SJCRH30 (cell line): ENCODE results near the gene PAX8. TPM values are rescaled to one million over a fixed set of nuclear protein-coding genes. Genes with fewer than 3 reads are reported as not detected.
A peak's percentile ranks its signal among the peaks of the same experiment; 100 is the strongest.
"Not testable (repeated sequence)": the region's sequence is repeated elsewhere in the genome, so short reads cannot be mapped to it uniquely, and the experiment has no call there.

Experiments
- DNase-seq, 2 experiments: peaks; one replicate each; pipeline ENCODE4 v3.0.0-alpha.2; 2015 to 2020
- H3K27ac ChIP-seq: fragments of 250-450 bp; sonication (Bioruptor Pico); 2 replicates; pipeline ENCODE4 v1.5.1; 2020; ENCODE audit warnings: mild to moderate bottlenecking, moderate library complexity
- H3K27me3 ChIP-seq: fragments of 250-450 bp; sonication (Bioruptor Pico); 2 replicates; pipeline ENCODE4 v1.5.1; 2020; ENCODE audit warnings: mild to moderate bottlenecking, moderate library complexity
- H3K36me3 ChIP-seq: fragments of 250-450 bp; sonication (Bioruptor Pico); 2 replicates; pipeline ENCODE4 v1.5.1; 2020; ENCODE audit warnings: mild to moderate bottlenecking, moderate library complexity
- H3K4me1 ChIP-seq: fragments of 250-450 bp; sonication (Bioruptor Pico); 2 replicates; pipeline ENCODE4 v1.5.1; 2020; ENCODE audit warnings: mild to moderate bottlenecking, moderate library complexity
- H3K4me3 ChIP-seq: fragments of 250-450 bp; sonication (Bioruptor Pico); 2 replicates; pipeline ENCODE4 v1.5.1; 2020; ENCODE audit warnings: mild to moderate bottlenecking, moderate library complexity
- H3K9me3 ChIP-seq: fragments of 250-450 bp; sonication (Bioruptor Pico); replicated peaks from 2 replicates; pipeline ENCODE4 v1.5.1; 2020; ENCODE audit warnings: mild to moderate bottlenecking, moderate library complexity
- total RNA-seq: library from RNA; depleted of rRNA; stranded (reverse); fragments of >200 nt; shearing (Covaris generic); gene quantifications from 2 replicates; pipeline ENCODE4 v1.2.3, GENCODE V29; 2014; rRNA removed

PAX8 gene
- 0.99 and 1.3 TPM in 2 replicates for total RNA-seq

DNA sequence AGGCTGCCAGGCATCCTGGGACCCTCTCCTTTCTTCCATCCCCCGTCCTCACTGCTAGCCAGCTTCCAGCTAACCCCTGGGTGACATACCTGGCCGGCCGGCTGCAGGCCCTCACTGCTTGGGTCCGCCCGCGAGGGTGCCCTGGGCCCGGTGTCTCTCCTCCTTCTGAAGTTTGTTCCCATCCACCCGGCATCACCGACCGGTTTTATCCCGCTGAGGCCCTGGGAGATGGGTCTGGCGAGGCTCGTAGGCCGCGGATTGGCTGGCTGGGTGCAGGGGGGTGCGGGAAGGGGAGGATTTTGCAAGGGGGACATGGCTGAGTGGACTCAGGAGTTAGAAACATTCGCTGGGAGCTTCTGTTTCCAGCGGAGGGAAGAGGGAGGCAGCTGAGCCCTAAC, at the start of gene PAX8:
PAX8 (minus strand) TSS at position 180 of the 398 bp plus-strand sequence. CDS start 527 bp downstream, outside the sequence.
- no peaks in the 10 kb centered on the region for H3K9me3 ChIP-seq
- no peaks in the 10 kb centered on the region for H3K27me3 ChIP-seq
- no peak for DNase-seq
- H3K27ac ChIP-seq = no peak within 1 kb of the TSS
- H3K36me3 ChIP-seq = no peaks in the 10 kb centered on the region
- peaks cover 23% of the 10 kb centered on the region for H3K4me1 ChIP-seq
- H3K4me3 ChIP-seq = no peak within 1 kb of the TSS

DNA sequence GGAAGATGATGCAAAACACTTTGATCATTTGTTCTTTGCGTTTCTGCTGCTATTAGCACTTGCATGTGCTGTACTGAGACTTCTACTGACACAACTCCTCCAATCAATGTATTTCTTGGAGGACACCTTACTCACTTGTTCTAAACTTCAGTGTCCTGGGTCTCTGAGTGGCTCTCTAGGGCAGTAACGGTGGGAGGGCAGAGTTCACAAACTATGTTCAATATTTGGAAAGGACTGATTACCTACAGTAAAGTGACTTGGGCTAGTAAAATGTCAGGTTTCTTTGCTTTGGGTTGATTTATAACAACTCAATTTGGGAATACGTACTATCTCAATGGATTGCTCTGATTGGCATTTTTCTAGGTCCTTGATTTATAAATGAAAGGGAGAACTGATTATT, 49.3 kb upstream of the PAX8 start:
- Histone ChIP-seq H3K4me3 (no peak overlapping the region), H3K4me1 (0 out of 2 replicates have a peak, but pooled peaks cover 2% of the 10 kb centered on the region), H3K27me3 (no peaks in the 10 kb centered on the region), H3K9me3 (no peaks in the 10 kb centered on the region), H3K36me3 (no peaks in the 10 kb centered on the region), H3K27ac (no peak overlapping the region)
- no peak for DNase-seq

GRCh38 chr2:113325161-113325731, 46.5 kb upstream of the PAX8 start:
- Histone ChIP-seq H3K4me3 (peak overlapping the region; percentile 61), H3K27ac (peak overlapping the region; percentile 68)
- H3K4me1 ChIP-seq, H3K9me3 ChIP-seq, H3K36me3 ChIP-seq, H3K27me3 ChIP-seq: not testable (repeated sequence)
- DNase-seq = peak; percentile 55 to 70

GRCh38 chr2:113324684-113325160, 46.0 kb upstream of the PAX8 start:
- Histone ChIP-seq H3K36me3 (no peaks in the 10 kb centered on the region), H3K4me1 (0 out of 2 replicates have a peak, but pooled peaks cover 2% of the 10 kb centered on the region), H3K9me3 (no peaks in the 10 kb centered on the region), H3K27ac (peak overlapping the region; percentile 68), H3K4me3 (peak overlapping the region; percentile 61), H3K27me3 (no peaks in the 10 kb centered on the region)
- peak; percentile 90 to 91 for DNase-seq

DNA sequence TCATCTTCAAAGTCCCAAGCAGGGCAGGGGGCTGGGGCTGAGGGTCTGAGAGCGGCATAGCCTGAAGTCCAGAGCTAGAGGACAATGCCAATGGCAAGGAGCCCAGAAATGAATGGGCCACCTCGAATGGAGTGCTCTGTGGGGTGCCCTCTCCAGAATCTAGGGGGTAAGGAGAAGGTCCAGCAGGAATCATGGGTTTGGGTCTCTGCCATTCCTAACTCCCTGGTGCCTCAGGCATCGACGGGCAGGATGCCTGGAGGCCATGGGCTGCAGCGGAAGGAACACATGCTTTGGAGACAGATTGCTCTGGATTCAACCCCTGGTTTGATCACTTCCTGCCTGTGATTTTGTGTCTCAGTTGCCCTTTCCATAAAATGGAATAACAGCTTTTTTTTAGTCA, 44.4 kb upstream of the PAX8 start:
- not testable (repeated sequence) for H3K4me3 ChIP-seq, H3K9me3 ChIP-seq, H3K27ac ChIP-seq, H3K4me1 ChIP-seq, H3K27me3 ChIP-seq, H3K36me3 ChIP-seq, DNase-seq

DNA sequence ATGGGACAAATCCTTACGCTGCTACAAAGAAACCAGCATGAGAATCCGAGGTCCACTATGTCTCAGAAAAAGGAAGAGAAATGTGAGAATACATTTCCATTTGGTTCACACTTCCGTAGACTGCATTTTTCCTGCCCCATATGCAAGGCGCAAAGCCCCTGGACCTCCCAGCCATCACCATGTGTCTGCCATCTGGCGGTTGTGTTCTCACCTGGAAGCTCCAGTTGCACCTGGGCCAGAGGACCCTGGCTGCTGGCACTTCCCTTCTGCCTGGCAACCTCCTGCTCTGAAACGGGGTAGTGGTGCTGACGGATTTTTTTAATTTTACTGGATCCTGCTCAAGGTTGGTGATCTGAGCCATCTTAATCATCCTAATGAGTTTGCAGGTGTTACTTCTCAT, 41.4 kb upstream of the PAX8 start:
- H3K36me3 ChIP-seq, DNase-seq, H3K27me3 ChIP-seq, H3K4me1 ChIP-seq, H3K4me3 ChIP-seq, H3K9me3 ChIP-seq, H3K27ac ChIP-seq: not testable (repeated sequence)

DNA sequence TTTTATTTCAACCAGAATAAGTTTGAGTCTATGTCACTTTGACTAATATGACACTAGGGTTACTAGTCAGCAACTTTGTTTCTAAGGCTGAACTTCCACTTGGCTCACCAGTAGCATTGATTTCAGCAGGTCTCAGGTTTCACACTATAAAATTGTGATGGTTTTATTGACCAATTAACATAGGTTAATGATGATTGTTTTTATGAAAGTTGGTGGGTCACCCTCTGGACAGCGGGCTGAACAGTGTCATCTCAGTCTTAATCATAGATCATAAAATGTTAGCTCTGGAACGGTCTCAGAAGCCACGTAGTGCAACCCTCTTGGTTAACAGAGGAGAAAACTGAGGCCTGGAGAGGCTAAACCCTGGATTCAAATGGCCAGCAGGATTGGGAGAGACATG, 40.2 kb upstream of the PAX8 start:
- H3K27ac ChIP-seq, H3K27me3 ChIP-seq, H3K36me3 ChIP-seq, H3K4me1 ChIP-seq, DNase-seq, H3K9me3 ChIP-seq, H3K4me3 ChIP-seq: not testable (repeated sequence)

DNA sequence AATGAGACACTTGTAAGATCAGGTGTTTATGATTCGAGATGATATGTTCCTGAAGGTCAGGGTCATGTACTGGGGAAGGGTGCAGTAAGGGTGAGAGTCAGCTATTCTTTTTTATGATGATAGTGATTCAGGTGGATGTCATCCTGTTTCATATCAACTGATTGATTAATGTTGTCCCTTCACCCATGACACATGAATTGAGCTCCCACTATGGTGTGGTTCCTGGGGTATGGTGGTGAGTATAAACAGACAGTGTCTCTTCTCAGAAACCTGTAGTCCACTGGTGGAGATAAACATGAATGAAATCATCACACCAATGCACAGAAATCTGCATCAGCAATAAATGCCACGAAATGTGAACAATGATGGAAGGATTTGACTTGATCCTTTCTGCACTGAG, 37.4 kb upstream of the PAX8 start:
- peaks cover 10% of the 10 kb centered on the region for H3K4me1 ChIP-seq
- DNase-seq = no peak
- no peaks in the 10 kb centered on the region for H3K36me3 ChIP-seq
- H3K27me3 ChIP-seq = no peaks in the 10 kb centered on the region
- no peak overlapping the region for H3K27ac ChIP-seq
- no peak overlapping the region for H3K4me3 ChIP-seq
- no peaks in the 10 kb centered on the region for H3K9me3 ChIP-seq

- H3K36me3 ChIP-seq, H3K4me3 ChIP-seq, DNase-seq, H3K27ac ChIP-seq, H3K9me3 ChIP-seq, H3K27me3 ChIP-seq: not testable (repeated sequence)
- peaks cover 23% of the 10 kb centered on the region for H3K4me1 ChIP-seq
These were observed 35.9 kb upstream of the PAX8 start for GRCh38 chr2:113314663-113315062.

DNA sequence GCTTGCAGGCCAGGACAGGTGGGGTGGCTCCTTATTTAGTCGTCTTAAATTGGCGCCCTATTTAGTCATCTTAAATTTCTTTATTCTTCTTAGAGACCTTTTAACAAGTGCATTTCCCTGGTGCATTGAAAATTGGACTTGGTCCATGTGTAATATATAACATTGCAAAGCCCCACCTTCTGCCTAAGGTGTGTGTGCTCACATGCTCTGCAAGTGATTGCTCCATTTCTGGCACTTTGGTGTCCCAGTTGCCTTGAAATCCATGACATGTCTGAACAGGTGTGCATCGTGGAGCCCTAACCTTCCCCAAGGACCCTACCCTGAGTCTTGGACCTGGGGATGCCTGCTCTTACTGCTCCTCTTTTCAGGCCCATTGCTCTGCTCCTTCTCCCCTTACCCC, 35.5 kb upstream of the PAX8 start:
- peaks cover 27% of the 10 kb centered on the region for H3K4me1 ChIP-seq
- H3K4me3 ChIP-seq, H3K27me3 ChIP-seq, H3K27ac ChIP-seq, DNase-seq, H3K9me3 ChIP-seq, H3K36me3 ChIP-seq: not testable (repeated sequence)

DNA sequence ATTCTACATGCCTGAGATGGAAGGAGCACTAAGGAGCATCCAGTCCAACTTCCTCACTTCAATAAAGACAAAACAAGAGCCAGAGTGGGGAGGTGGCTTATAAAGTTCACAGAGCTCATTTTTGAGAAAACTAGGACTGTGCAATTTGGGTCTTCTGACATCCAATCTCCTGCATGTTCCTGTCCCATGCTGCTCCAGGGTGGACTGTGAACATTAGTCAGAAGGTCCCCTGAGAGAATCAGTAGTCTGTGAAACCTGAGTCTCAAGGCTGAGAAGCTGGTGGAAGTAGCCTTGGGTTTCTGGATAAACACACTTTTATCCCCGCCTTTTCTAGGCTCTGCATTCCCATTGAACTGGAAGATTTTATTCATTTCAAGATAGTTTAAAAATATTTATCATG, 33.1 kb upstream of the PAX8 start:
- not testable (repeated sequence) for H3K9me3 ChIP-seq, H3K4me3 ChIP-seq, H3K36me3 ChIP-seq, H3K27ac ChIP-seq, H3K27me3 ChIP-seq
- peaks cover 38% of the 10 kb centered on the region for H3K4me1 ChIP-seq
- peak; percentile 22 to 56 for DNase-seq

DNA sequence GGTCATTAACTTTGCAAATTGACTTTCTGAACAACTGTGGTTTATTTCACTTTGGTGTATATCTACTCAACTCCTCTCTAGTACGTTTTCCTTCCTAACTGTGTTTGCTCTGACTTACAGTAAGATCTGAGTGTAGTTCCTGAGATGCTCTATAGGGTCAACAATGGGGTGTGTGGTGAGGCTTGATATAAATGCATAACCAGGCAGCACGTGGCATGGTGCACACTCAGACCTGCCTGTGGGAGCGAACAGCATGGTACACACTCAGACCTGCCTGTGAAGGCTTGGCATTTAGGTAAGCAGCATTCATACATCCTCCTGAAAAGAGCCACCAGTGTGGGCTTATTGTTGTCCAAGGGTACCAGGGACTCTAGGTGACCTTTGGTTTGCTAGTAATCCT, 32.5 kb upstream of the PAX8 start:
- not testable (repeated sequence) for H3K36me3 ChIP-seq, DNase-seq
- peak overlapping the region; percentile 98; the same call in 1 of the 2 replicates for H3K27ac ChIP-seq

GRCh38 chr2:113309655-113310387, 31.1 kb upstream of the PAX8 start:
- Histone ChIP-seq H3K27me3 (no peaks in the 10 kb centered on the region), H3K4me1 (peaks cover 38% of the 10 kb centered on the region), H3K4me3 (no peak overlapping the region), H3K9me3 (no peaks in the 10 kb centered on the region), H3K27ac (peak overlapping the region; percentile 98), H3K36me3 (no peaks in the 10 kb centered on the region)
- peak; percentile 95 to 97 for DNase-seq

More for the DNA sequence above, 32.5 kb upstream of the PAX8 start:
- H3K4me3 ChIP-seq, H3K27me3 ChIP-seq, H3K9me3 ChIP-seq: not testable (repeated sequence)
- peaks cover 38% of the 10 kb centered on the region for H3K4me1 ChIP-seq

DNA sequence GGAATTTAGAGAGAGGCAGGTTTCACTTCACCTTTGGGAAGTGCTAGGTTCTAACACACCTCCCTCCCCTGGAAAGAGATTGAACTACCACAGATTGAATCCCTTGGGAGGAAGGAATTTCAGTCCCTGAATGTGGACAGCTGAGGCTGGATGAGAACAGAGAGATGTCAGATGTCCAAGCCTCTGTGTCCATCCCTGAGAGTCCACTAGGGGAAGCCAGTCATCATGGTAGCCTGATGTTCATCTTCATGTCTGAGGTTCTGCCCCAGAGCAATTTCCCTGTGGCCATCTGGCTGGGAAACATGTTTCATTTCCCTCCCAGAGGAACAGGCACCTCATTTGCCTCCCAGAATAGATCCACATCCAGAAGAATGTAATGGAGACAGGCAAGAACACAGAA, 30.1 kb upstream of the PAX8 start:
- H3K4me3 ChIP-seq, H3K9me3 ChIP-seq, H3K36me3 ChIP-seq, H3K27me3 ChIP-seq: not testable (repeated sequence)
- Histone ChIP-seq H3K27ac (peak overlapping the region; percentile 98), H3K4me1 (peaks cover 38% of the 10 kb centered on the region)
- DNase-seq = peak; percentile 70 to 79

DNA sequence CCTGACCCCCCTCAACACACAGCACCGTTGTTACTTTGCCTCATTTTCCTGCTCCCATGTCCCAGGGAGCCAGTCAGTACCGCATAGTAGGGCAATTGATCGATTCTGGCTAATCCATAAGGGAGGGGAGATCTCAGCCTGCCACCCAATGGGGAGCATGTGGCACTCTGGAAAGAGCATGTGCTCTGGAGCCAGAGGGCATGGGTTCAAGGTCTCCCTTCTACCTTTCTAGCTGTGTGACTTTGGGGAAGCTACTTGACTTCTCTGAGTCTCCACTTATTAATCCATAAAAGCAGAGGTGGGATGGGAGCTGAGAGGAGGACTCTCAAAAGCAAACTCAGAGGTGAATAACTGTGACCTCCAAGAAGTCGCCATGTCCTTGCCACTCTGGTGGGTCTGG, 27.5 kb upstream of the PAX8 start:
- H3K4me1 ChIP-seq = peaks cover 33% of the 10 kb centered on the region
- not testable (repeated sequence) for H3K4me3 ChIP-seq, H3K27ac ChIP-seq, H3K27me3 ChIP-seq, H3K36me3 ChIP-seq, DNase-seq, H3K9me3 ChIP-seq

- H3K4me1 ChIP-seq = peaks cover 28% of the 10 kb centered on the region
- DNase-seq, H3K9me3 ChIP-seq, H3K27ac ChIP-seq, H3K4me3 ChIP-seq, H3K27me3 ChIP-seq, H3K36me3 ChIP-seq: not testable (repeated sequence)
These were observed 27.0 kb upstream of the PAX8 start for GRCh38 chr2:113305749-113306148.
